Measurements from ENCODE around the gene FRMPD2.
"Not testable (repeated sequence)": the region's sequence is repeated elsewhere in the genome, so short reads cannot be mapped to it uniquely, and the experiment has no call there.

FRMPD2 gene

GRCh38 chr10:48187713-48188485 lies 86.6 kb downstream of the FRMPD2 start:
- Histone ChIP-seq H2AFZ (ENCODE audit: low read depth, low read length) (no peak overlapping the region), H3K27me3 (ENCODE audit: insufficient read depth, low read length) (peaks cover 12% of the 10 kb centered on the region), H3K36me3 (ENCODE audit: insufficient read depth, low read length) (no peaks in the 10 kb centered on the region), H3K4me1 (ENCODE audit: insufficient read depth, low read length) (peaks cover 8% of the 10 kb centered on the region), H3K4me3 (ENCODE audit: low read length) (no peak overlapping the region), H3K9me3 (ENCODE audit: low read length) (no peaks in the 10 kb centered on the region)

GRCh38 chr10:48187126-48187525 lies 87.4 kb downstream of the FRMPD2 start:
- Histone ChIP-seq H2AFZ (ENCODE audit: low read depth, low read length) (no peak overlapping the region), H3K9me3 (ENCODE audit: low read length) (no peaks in the 10 kb centered on the region), H3K27me3 (ENCODE audit: insufficient read depth, low read length) (peaks cover 8% of the 10 kb centered on the region), H3K4me3 (ENCODE audit: low read length) (no peak overlapping the region), H3K36me3 (ENCODE audit: insufficient read depth, low read length) (no peaks in the 10 kb centered on the region), H3K4me1 (ENCODE audit: insufficient read depth, low read length) (peaks cover 12% of the 10 kb centered on the region)

- not testable (repeated sequence) for H3K27me3 ChIP-seq (ENCODE audit: insufficient read depth, low read length); H2AFZ ChIP-seq (ENCODE audit: low read depth, low read length); H3K9me3 ChIP-seq (ENCODE audit: low read length); H3K36me3 ChIP-seq (ENCODE audit: insufficient read depth, low read length); H3K4me3 ChIP-seq (ENCODE audit: low read length)
- H3K4me1 ChIP-seq (ENCODE audit: insufficient read depth, low read length), result peaks cover 12% of the 10 kb centered on the region
Observed at GRCh38 chr10:48186264-48186804, 88.2 kb downstream of the FRMPD2 start.

- H2AFZ ChIP-seq (ENCODE audit: low read depth, low read length), result no peak overlapping the region
- H3K4me1 ChIP-seq (ENCODE audit: insufficient read depth, low read length), result peaks cover 12% of the 10 kb centered on the region
- no peak overlapping the region for H3K4me3 ChIP-seq (ENCODE audit: low read length)
- no peaks in the 10 kb centered on the region for H3K36me3 ChIP-seq (ENCODE audit: insufficient read depth, low read length)
- peaks cover 8% of the 10 kb centered on the region for H3K27me3 ChIP-seq (ENCODE audit: insufficient read depth, low read length)
- no peaks in the 10 kb centered on the region for H3K9me3 ChIP-seq (ENCODE audit: low read length)
Observed at GRCh38 chr10:48184224-48184623, 90.3 kb downstream of the FRMPD2 start.

- H3K4me3 ChIP-seq (ENCODE audit: low read length); H3K9me3 ChIP-seq (ENCODE audit: low read length); H3K27me3 ChIP-seq (ENCODE audit: insufficient read depth, low read length); H2AFZ ChIP-seq (ENCODE audit: low read depth, low read length); H3K36me3 ChIP-seq (ENCODE audit: insufficient read depth, low read length); H3K4me1 ChIP-seq (ENCODE audit: insufficient read depth, low read length): not testable (repeated sequence)
Observed at GRCh38 chr10:48172715-48173114, 101.8 kb downstream of the FRMPD2 start.

- H3K27me3 ChIP-seq (ENCODE audit: insufficient read depth, low read length); H3K4me3 ChIP-seq (ENCODE audit: low read length); H2AFZ ChIP-seq (ENCODE audit: low read depth, low read length); H3K36me3 ChIP-seq (ENCODE audit: insufficient read depth, low read length); H3K4me1 ChIP-seq (ENCODE audit: insufficient read depth, low read length); H3K9me3 ChIP-seq (ENCODE audit: low read length): not testable (repeated sequence)
Observed at GRCh38 chr10:48160670-48161069, 113.8 kb downstream of the FRMPD2 start.

- not testable (repeated sequence) for H2AFZ ChIP-seq (ENCODE audit: low read depth, low read length); H3K36me3 ChIP-seq (ENCODE audit: insufficient read depth, low read length); H3K4me3 ChIP-seq (ENCODE audit: low read length); H3K4me1 ChIP-seq (ENCODE audit: insufficient read depth, low read length); H3K9me3 ChIP-seq (ENCODE audit: low read length); H3K27me3 ChIP-seq (ENCODE audit: insufficient read depth, low read length)
Observed at GRCh38 chr10:48160163-48160562, 114.3 kb downstream of the FRMPD2 start.

- not testable (repeated sequence) for H3K36me3 ChIP-seq (ENCODE audit: insufficient read depth, low read length); H3K27me3 ChIP-seq (ENCODE audit: insufficient read depth, low read length)
Observed at GRCh38 chr10:48154211-48155140, 120.0 kb downstream of the FRMPD2 start.

GRCh38 chr10:48147643-48148042 lies 126.9 kb downstream of the FRMPD2 start:
- H3K36me3 ChIP-seq (ENCODE audit: insufficient read depth, low read length); H3K4me3 ChIP-seq (ENCODE audit: low read length); H3K27me3 ChIP-seq (ENCODE audit: insufficient read depth, low read length); H3K9me3 ChIP-seq (ENCODE audit: low read length); H2AFZ ChIP-seq (ENCODE audit: low read depth, low read length); H3K4me1 ChIP-seq (ENCODE audit: insufficient read depth, low read length): not testable (repeated sequence)

More at GRCh38 chr10:48154211-48155140, 120.0 kb downstream of the FRMPD2 start:
- not testable (repeated sequence) for H2AFZ ChIP-seq (ENCODE audit: low read depth, low read length); H3K4me3 ChIP-seq (ENCODE audit: low read length); H3K4me1 ChIP-seq (ENCODE audit: insufficient read depth, low read length); H3K9me3 ChIP-seq (ENCODE audit: low read length)

GRCh38 chr10:48143721-48144642 lies 130.5 kb downstream of the FRMPD2 start:
- H3K4me3 ChIP-seq (ENCODE audit: low read length); H2AFZ ChIP-seq (ENCODE audit: low read depth, low read length); H3K9me3 ChIP-seq (ENCODE audit: low read length); H3K4me1 ChIP-seq (ENCODE audit: insufficient read depth, low read length); H3K36me3 ChIP-seq (ENCODE audit: insufficient read depth, low read length); H3K27me3 ChIP-seq (ENCODE audit: insufficient read depth, low read length): not testable (repeated sequence)

GRCh38 chr10:48140949-48141348 lies 133.5 kb downstream of the FRMPD2 start:
- H3K9me3 ChIP-seq (ENCODE audit: low read length); H3K36me3 ChIP-seq (ENCODE audit: insufficient read depth, low read length); H3K4me3 ChIP-seq (ENCODE audit: low read length); H3K27me3 ChIP-seq (ENCODE audit: insufficient read depth, low read length); H3K4me1 ChIP-seq (ENCODE audit: insufficient read depth, low read length); H2AFZ ChIP-seq (ENCODE audit: low read depth, low read length): not testable (repeated sequence)

- H2AFZ ChIP-seq (ENCODE audit: low read depth, low read length); H3K9me3 ChIP-seq (ENCODE audit: low read length); H3K4me3 ChIP-seq (ENCODE audit: low read length); H3K27me3 ChIP-seq (ENCODE audit: insufficient read depth, low read length); H3K4me1 ChIP-seq (ENCODE audit: insufficient read depth, low read length); H3K36me3 ChIP-seq (ENCODE audit: insufficient read depth, low read length): not testable (repeated sequence)
Observed at GRCh38 chr10:48139953-48140850, 134.3 kb downstream of the FRMPD2 start.
